Stimulated activated CD4-positive, alpha-beta T cell treated with anti-CD3 and anti-CD28 coated beads, TNF-alpha, amount 100 ng/mL, for 1 hour (primary cell): ENCODE measurements around the gene NGRN.
A peak's percentile ranks its signal among the peaks of the same experiment; 100 is the strongest.

Source experiments
- DNase-seq, 3 donors: peaks; one replicate each; pipeline ENCODE4 v3.0.0-alpha.2; 2020; ENCODE audit warnings: low read depth in 3 of 3, low spot score in 1 of 3

Gene NGRN

DNA sequence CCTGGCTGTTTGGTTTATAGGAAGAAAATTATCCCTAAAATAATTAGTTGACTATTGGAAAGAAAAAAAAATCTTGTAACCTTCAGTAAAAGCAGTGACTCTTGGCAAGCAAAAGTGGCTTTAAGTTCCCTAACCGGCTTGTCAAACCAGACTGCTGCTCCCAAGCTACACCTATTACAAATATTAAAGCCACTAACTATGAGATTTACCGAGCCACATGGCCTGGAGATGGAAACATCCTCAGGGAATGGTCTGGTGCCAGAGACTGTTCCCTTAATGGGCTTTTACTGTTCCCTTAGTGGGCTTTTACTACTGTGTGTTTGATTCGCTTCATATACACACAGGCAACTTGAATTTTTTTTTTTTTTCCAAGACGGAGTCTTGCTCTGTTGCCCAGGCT is 50.7 kb downstream of the NGRN start:
- DNase-seq: no peak

- no peak for DNase-seq
Measured at GRCh38 chr15:90318591-90318990, 53.1 kb downstream of the NGRN start.

DNA sequence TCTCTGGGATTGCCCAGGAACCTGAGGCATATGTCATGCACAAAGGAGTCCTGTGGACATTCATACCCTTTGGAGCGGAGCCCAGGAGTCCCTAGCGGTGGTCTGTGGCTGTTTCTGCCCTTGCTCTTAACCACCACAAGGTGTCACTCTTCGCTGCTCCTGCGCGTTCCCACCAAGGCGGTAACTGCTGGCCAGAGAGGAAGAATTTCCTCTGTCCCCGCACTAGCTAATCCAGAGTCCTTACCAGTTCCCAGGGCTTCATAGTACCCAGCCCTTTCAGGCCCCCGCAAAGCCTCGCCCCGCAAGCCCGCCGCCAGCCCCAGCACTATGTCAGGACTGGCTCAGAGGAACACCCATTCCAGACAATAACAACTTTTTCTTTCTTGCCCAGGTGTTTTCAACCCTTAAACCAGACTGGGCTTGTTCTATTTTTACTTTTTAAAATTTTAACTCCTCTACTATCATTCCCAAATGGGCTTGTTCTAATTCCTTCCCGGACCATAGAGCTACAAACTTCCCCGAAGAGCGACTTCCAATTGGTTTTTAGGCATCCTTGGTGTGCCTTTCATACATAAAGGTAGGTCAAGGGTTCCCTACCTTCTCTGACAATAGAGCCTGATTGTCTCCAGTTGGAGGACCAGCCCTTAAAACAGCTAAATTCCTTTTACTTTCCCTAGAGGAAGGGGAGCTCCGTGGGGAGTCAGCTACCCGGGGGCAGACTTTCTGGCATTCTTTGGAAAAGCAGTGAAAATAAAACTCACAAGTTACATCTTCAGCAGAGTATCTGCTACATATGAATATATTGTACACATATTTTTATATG is 54.8 kb downstream of the NGRN start:
- peak; percentile 16 to 44 (median 42) for DNase-seq

DNA sequence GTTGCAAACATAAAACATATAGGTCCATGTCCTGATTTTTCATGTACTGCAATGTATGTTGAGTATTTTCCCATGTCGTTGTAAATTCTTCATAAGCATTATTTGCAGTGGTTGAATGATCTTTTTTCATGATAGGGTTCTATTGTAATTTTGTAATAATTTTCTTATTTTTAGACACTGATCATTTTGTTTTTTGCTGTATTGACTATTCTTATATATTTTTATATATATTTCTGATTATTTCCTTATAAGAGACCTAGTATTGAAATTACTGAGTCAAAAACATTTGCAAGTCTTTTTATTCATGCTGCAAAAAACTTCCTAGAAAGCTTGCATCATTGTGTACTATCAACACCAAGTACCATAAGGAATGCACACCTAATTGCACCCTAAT is 55.4 kb downstream of the NGRN start:
- no peak for DNase-seq
